ENCODE measurements around the gene HSPG2. TPM values are rescaled to one million over a fixed set of nuclear protein-coding genes. Genes with fewer than 3 reads are reported as not detected.
"Not testable (repeated sequence)": the region's sequence is repeated elsewhere in the genome, so short reads cannot be mapped to it uniquely, and the experiment has no call there.

Gene HSPG2
- total RNA-seq, 1 experiment from 2014 or later: 58.9 TPM

DNA sequence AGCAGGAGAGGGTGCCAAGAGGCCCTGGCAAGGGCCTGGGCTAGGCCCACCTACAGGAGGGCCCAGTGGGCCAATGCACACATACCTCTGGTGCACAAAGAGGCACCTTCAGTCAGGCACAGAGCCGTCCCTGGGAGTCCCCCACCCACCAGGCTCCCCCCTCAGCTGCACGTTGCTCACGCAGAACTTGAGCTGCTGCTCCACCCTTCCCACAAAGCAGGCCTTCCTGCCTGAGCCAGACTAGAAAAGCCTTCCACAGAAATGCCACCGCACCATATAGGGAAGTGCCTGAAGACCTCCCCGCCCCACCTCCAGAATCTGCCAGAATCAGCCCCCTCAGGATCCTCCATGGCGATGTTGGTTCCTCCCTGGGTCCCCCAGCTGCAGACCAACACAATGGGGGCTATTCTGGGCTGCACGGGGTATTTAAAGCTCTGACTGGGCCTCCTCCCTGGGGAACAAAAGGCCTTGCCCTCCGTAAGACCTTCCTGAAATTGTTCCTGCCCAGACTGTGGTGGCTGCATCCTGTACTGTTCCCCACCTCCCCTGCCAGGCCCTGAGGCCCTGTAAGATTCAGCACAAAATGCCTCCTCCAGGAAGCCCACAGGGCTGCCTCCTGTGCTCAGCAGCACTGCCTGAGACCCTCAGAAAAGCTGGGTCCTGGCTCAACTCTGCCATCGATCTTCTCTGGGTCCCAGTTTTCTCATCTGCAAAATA is 27.2 kb downstream of the HSPG2 start:
- H3K4me1 Mint-ChIP-seq (ENCODE audit: insufficient read depth, unreplicated experiment): peaks cover 6% of the 10 kb centered on the region
- TF ChIP-seq, protein P1, sequence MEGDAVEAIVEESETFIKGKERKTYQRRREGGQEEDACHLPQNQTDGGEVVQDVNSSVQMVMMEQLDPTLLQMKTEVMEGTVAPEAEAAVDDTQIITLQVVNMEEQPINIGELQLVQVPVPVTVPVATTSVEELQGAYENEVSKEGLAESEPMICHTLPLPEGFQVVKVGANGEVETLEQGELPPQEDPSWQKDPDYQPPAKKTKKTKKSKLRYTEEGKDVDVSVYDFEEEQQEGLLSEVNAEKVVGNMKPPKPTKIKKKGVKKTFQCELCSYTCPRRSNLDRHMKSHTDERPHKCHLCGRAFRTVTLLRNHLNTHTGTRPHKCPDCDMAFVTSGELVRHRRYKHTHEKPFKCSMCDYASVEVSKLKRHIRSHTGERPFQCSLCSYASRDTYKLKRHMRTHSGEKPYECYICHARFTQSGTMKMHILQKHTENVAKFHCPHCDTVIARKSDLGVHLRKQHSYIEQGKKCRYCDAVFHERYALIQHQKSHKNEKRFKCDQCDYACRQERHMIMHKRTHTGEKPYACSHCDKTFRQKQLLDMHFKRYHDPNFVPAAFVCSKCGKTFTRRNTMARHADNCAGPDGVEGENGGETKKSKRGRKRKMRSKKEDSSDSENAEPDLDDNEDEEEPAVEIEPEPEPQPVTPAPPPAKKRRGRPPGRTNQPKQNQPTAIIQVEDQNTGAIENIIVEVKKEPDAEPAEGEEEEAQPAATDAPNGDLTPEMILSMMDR (IDR thresholded peaks at IDR 0.05; ENCODE audit: unreplicated experiment): no peak
- ChIA-PET POLR2A (no interaction called here), CTCF (interaction anchor here (1.1 kb wide), 1 partner anchor 24 kb away, joined by 6 read pairs; no protein-coding TSS in a partner anchor)
- H3K27me3 Mint-ChIP-seq (ENCODE audit: insufficient read depth, unreplicated experiment): no peaks in the 10 kb centered on the region
- no peak overlapping the region for H3K4me3 Mint-ChIP-seq (ENCODE audit: unreplicated experiment)
- DNase-seq (ENCODE audit: unreplicated experiment): no peak
- no peak overlapping the region for H3K27ac Mint-ChIP-seq (ENCODE audit: low read depth, unreplicated experiment)
- H3K36me3 Mint-ChIP-seq (ENCODE audit: insufficient read depth, unreplicated experiment): peaks cover 27% of the 10 kb centered on the region
- intact Hi-C loops (cut with micrococcal nuclease): no loop called here
- no peaks in the 10 kb centered on the region for H3K9me3 Mint-ChIP-seq (ENCODE audit: unreplicated experiment)
- no TSS peak for BruUV-seq (replicated peaks)

DNA sequence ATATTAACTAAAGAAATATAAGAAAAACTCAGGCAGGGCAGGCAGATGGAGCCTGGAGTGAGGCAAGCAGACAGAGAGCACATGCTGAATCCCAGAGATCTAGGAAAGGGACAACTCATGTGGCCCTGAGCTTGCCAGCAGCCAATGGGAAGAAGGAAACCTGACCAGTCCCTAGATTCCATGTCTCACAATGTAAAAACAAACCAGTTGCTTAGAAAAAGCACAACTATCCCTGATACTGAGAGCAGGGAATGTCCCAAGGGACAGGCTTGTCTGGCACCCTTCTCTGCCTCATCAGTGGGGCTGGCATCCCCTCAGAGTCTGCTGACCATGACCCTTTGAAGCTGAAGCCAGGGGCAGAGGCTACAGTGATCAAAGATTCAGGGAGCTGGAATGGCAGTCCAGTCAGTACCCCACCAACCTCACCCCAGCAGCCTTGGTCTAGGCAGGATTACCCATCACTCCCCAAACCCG is 27.8 kb downstream of the HSPG2 start:
- DNase-seq (ENCODE audit: unreplicated experiment): no peak
- ChIA-PET POLR2A (no interaction called here), CTCF (interaction anchor here (1.1 kb wide), 1 partner anchor 24 kb away, joined by 6 read pairs; no protein-coding TSS in a partner anchor)
- intact Hi-C loops (cut with micrococcal nuclease): no loop called here
- H3K36me3 Mint-ChIP-seq (ENCODE audit: insufficient read depth, unreplicated experiment): peaks cover 27% of the 10 kb centered on the region
- H3K27ac Mint-ChIP-seq (ENCODE audit: low read depth, unreplicated experiment): no peak overlapping the region
- no peaks in the 10 kb centered on the region for H3K9me3 Mint-ChIP-seq (ENCODE audit: unreplicated experiment)
- peaks cover 7% of the 10 kb centered on the region for H3K4me1 Mint-ChIP-seq (ENCODE audit: insufficient read depth, unreplicated experiment)
- TF ChIP-seq, protein P1 (IDR thresholded peaks at IDR 0.05; ENCODE audit: unreplicated experiment): no peak
- no TSS peak for BruUV-seq (replicated peaks)
- no peaks in the 10 kb centered on the region for H3K27me3 Mint-ChIP-seq (ENCODE audit: insufficient read depth, unreplicated experiment)
- no peak overlapping the region for H3K4me3 Mint-ChIP-seq (ENCODE audit: unreplicated experiment)

DNA sequence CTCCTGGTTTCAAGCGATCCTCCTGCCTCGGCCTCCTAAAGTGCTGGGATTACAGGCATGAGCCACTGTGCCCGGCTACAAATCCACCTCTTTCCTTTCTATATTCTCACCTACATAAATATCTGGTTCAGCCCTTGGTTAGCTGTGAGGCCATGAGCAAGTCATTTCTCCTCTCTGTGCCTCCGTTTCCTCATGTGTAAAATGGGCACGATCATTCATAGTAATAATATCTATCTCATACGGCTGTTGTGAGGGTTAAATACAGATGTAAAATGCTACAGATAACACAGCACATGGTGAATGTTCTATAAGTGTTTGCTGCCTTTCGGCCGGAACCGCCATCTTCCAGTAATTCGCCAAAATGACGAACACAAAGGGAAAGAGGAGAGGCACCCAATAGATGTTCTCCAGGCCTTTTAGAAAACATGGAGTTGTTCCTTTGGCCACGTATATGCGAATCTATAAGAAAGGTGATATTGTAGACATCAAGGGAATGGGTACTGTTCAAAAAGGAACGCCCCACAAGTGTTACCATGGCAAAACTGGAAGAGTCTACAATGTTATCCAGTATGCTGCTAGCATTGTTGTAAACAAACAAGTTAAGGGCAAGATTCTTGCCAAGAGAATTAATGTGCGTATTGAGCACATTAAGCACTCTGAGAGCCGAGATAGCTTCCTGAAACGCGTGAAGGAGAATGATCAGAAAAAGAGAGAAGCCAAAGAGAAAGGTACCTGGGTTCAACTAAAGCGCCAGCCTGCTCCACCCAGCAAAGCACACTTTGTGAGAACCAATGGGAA is 29.2 kb downstream of the HSPG2 start:
- CTCF ChIA-PET: not testable (repeated sequence)

DNA sequence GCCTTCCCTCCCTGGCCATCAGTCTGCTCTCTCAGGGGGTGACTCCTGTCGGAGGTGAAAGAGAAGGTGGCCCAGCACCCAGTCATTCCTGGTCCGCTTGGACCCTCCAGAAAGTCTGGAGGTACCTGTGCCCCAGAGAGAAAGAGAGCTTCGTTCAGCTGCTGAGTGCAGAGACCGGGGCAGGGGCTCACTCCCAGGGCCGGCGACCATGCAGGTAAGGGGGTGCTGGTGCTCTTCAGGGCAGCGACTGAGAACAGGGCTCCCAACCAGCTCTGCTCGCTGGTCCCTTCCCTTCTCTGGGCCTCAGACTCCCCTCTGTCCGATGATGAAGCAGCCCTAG is 30.1 kb downstream of the HSPG2 start:
- ChIA-PET POLR2A (no interaction called here), CTCF (no interaction called here)
- DNase-seq (ENCODE audit: unreplicated experiment): no peak
- Mint-ChIP-seq H3K4me1 (ENCODE audit: insufficient read depth, unreplicated experiment) (peaks cover 11% of the 10 kb centered on the region), H3K27me3 (ENCODE audit: insufficient read depth, unreplicated experiment) (no peaks in the 10 kb centered on the region), H3K27ac (ENCODE audit: low read depth, unreplicated experiment) (no peak overlapping the region), H3K36me3 (ENCODE audit: insufficient read depth, unreplicated experiment) (peaks cover 20% of the 10 kb centered on the region), H3K9me3 (ENCODE audit: unreplicated experiment) (no peaks in the 10 kb centered on the region), H3K4me3 (ENCODE audit: unreplicated experiment) (no peak overlapping the region)
- intact Hi-C loops (cut with micrococcal nuclease): no loop called here
- TF ChIP-seq, protein P1 (IDR thresholded peaks at IDR 0.05; ENCODE audit: unreplicated experiment): no peak
- BruUV-seq (replicated peaks): no TSS peak

More for the DNA sequence above, 29.2 kb downstream of the HSPG2 start:
- H3K9me3 Mint-ChIP-seq (ENCODE audit: unreplicated experiment); DNase-seq (ENCODE audit: unreplicated experiment); H3K27me3 Mint-ChIP-seq (ENCODE audit: insufficient read depth, unreplicated experiment); H3K4me3 Mint-ChIP-seq (ENCODE audit: unreplicated experiment); POLR2A ChIA-PET; intact Hi-C loops (cut with micrococcal nuclease); H3K27ac Mint-ChIP-seq (ENCODE audit: low read depth, unreplicated experiment); BruUV-seq (replicated peaks): not testable (repeated sequence)
- peaks cover 20% of the 10 kb centered on the region for H3K36me3 Mint-ChIP-seq (ENCODE audit: insufficient read depth, unreplicated experiment)
- peaks cover 11% of the 10 kb centered on the region for H3K4me1 Mint-ChIP-seq (ENCODE audit: insufficient read depth, unreplicated experiment)

All from MCF 10A (cell line).